Breast epithelium (tissue), 4 donors: ENCODE results near the gene TRPM5. TPM values are rescaled to one million over a fixed set of nuclear protein-coding genes. Genes with fewer than 3 reads are reported as not detected.

Experiments
- DNase-seq, 2 donors: peaks; one replicate each; pipeline ENCODE4 v3.0.0-alpha.2; 2019; ENCODE audit warnings: low spot score in 2 of 2
- H3K27ac ChIP-seq, 2 donors: fragments of 200-600 bp; sonication (generic) in 1 of 2; one replicate each; pipeline ENCODE4 v1.5.1; 2016 to 2019; ENCODE audit warnings: mild to moderate bottlenecking in 1 of 2
- H3K27me3 ChIP-seq, 2 donors: fragments of 200-600 bp; sonication (generic) in 1 of 2; one replicate each; pipeline versions ENCODE4 v1.5.1 to v1.6.0; 2017 to 2019; ENCODE audit warnings: control low read depth in 1 of 2, mild to moderate bottlenecking in 1 of 2
- H3K36me3 ChIP-seq: fragments of 200-600 bp; one replicate; pipeline ENCODE4 v1.5.1; 2019
- H3K4me1 ChIP-seq, 2 donors: fragments of 200-600 bp; sonication (generic); one replicate each; pipeline ENCODE4 v1.5.1; 2016 to 2019; ENCODE audit warnings: control low read depth in 1 of 2
- H3K4me3 ChIP-seq, 3 donors: fragments of 200-600 bp; sonication (generic); 1 replicate in 2 of 3; 2 replicates in 1 of 3; pipeline ENCODE4 v1.5.1; 2016 to 2019; ENCODE audit warnings: mild to moderate bottlenecking in 3 of 3, moderate library complexity in 2 of 3
- H3K9me3 ChIP-seq, 2 donors: fragments of 200-600 bp; sonication (generic) in 1 of 2; one replicate each; pipeline ENCODE4 v1.5.1; 2016 to 2019; ENCODE audit warnings: control low read depth in 1 of 2
- CTCF ChIP-seq, 3 donors: fragments of 450-650 bp; IDR thresholded peaks; one replicate each; pipeline ENCODE4 v1.5.1; 2016 to 2017; ENCODE audit warnings: antibody characterized with exemption in 3 of 3, mild to moderate bottlenecking in 3 of 3, moderate library complexity in 3 of 3
- POLR2A ChIP-seq: fragments of 450-650 bp; IDR thresholded peaks from one replicate; pipeline ENCODE4 v1.6.1; 2016; ENCODE audit warnings: antibody characterized with exemption, mild to moderate bottlenecking, moderate library complexity
- POLR2AphosphoS5 ChIP-seq, 3 donors: sonication (generic); formaldehyde crosslinking; IDR thresholded peaks; one replicate each; pipeline ENCODE4 v1.6.1; 2017; ENCODE audit warnings: antibody characterized with exemption in 3 of 3
- intact Hi-C: fragments of 100-400 bp; cut with DNase I; formaldehyde crosslinking; loops from one replicate; pipeline ENCODE4 v1.15.1; 2023; ENCODE audit warnings: low total_unique reads
- total RNA-seq, 3 donors: library from RNA; depleted of rRNA; stranded (reverse); fragments of >200 nt; gene quantifications; one replicate each; pipeline ENCODE4 v1.1.0, GENCODE V29; 2016

The TRPM5 gene
- total RNA-seq, 3 donors from 2014 or later, result not detected

GRCh38 chr11:2435288-2436012 is 8.9 kb downstream of the TRPM5 start:
- Histone ChIP-seq H3K4me3 (no peak overlapping the region), H3K9me3 (no peaks in the 10 kb centered on the region), H3K27ac (no peak overlapping the region), H3K36me3 (no peaks in the 10 kb centered on the region), H3K27me3 (peaks cover 0 to 9% of the 10 kb centered on the region in 2 donors), H3K4me1 (no peaks in the 10 kb centered on the region)
- DNase-seq, result no peak
- TF ChIP-seq POLR2AphosphoS5 (IDR thresholded peaks at IDR 0.05), result no peak
- no peak for TF ChIP-seq POLR2A
- intact Hi-C loops, result no loop called here

- intact Hi-C loops, result loop anchor here (5.0 kb wide), 1 partner anchor 458 kb away; no protein-coding TSS in a partner anchor
- no peaks in the 10 kb centered on the region for H3K36me3 ChIP-seq
- no peak overlapping the region for H3K4me3 ChIP-seq
- H3K27me3 ChIP-seq, result peaks cover 0 to 9% of the 10 kb centered on the region in 2 donors
- no peaks in the 10 kb centered on the region for H3K9me3 ChIP-seq
- H3K27ac ChIP-seq, result no peak overlapping the region
- TF ChIP-seq POLR2AphosphoS5 (IDR thresholded peaks at IDR 0.05) (no peak), POLR2A (no peak)
- no peaks in the 10 kb centered on the region for H3K4me1 ChIP-seq
- DNase-seq, result no peak
Observed at GRCh38 chr11:2434506-2435255, 9.6 kb downstream of the TRPM5 start.

GRCh38 chr11:2434008-2434407 is 10.3 kb downstream of the TRPM5 start:
- Histone ChIP-seq H3K27ac (no peak overlapping the region), H3K4me3 (no peak overlapping the region), H3K27me3 (peaks cover 0 to 9% of the 10 kb centered on the region in 2 donors), H3K9me3 (no peaks in the 10 kb centered on the region), H3K4me1 (no peaks in the 10 kb centered on the region), H3K36me3 (no peaks in the 10 kb centered on the region)
- DNase-seq, result no peak
- intact Hi-C loops, result loop anchor here (5.0 kb wide), 1 partner anchor 458 kb away; no protein-coding TSS in a partner anchor
- TF ChIP-seq POLR2A (no peak), CTCF (IDR thresholded peaks at IDR 0.05) (no peak), POLR2AphosphoS5 (IDR thresholded peaks at IDR 0.05) (no peak)

- Histone ChIP-seq H3K27me3 (peaks cover 0 to 9% of the 10 kb centered on the region in 2 donors), H3K27ac (no peak overlapping the region), H3K9me3 (no peaks in the 10 kb centered on the region), H3K4me3 (no peak overlapping the region), H3K4me1 (no peaks in the 10 kb centered on the region), H3K36me3 (no peaks in the 10 kb centered on the region)
- DNase-seq, result no peak
- intact Hi-C loops, result loop anchor here (5.0 kb wide), 1 partner anchor 459 kb away; no protein-coding TSS in a partner anchor
- TF ChIP-seq POLR2AphosphoS5 (IDR thresholded peaks at IDR 0.05), result no peak
- TF ChIP-seq CTCF (IDR thresholded peaks at IDR 0.05), result no peak
- TF ChIP-seq POLR2A, result no peak
Observed at GRCh38 chr11:2433106-2433925, 11.0 kb downstream of the TRPM5 start.

GRCh38 chr11:2432628-2433071 is 11.7 kb downstream of the TRPM5 start:
- H3K4me3 ChIP-seq, result no peak overlapping the region
- no peak for TF ChIP-seq CTCF (IDR thresholded peaks at IDR 0.05)
- TF ChIP-seq POLR2A, result no peak
- no peak for TF ChIP-seq POLR2AphosphoS5 (IDR thresholded peaks at IDR 0.05)
- intact Hi-C loops, result loop anchor here (5.0 kb wide), 1 partner anchor 460 kb away; no protein-coding TSS in a partner anchor
- H3K27ac ChIP-seq, result no peak overlapping the region
- peaks cover 0 to 9% of the 10 kb centered on the region in 2 donors for H3K27me3 ChIP-seq
- DNase-seq, result no peak
- H3K36me3 ChIP-seq, result no peaks in the 10 kb centered on the region
- no peaks in the 10 kb centered on the region for H3K9me3 ChIP-seq
- H3K4me1 ChIP-seq, result no peaks in the 10 kb centered on the region
